Adrenal gland (tissue), 5 donors: ENCODE data around the gene SH3PXD2B.

Experiments used
- CTCF ChIP-seq, 6 experiments: fragments of 450-650 bp in 4 of 6; fragments of 200-600 bp in 2 of 6; sonication (generic) in 1 of 6; IDR thresholded peaks; 1 replicate in 5 of 6; 2 replicates in 1 of 6; pipeline versions ENCODE4 v1.5.1 to v1.8.0; 2016 to 2021; ENCODE audit warnings: antibody characterized with exemption in 6 of 6, mild to moderate bottlenecking in 2 of 6, moderate library complexity in 1 of 6
- POLR2A ChIP-seq, 2 donors: fragments of 450-650 bp; IDR thresholded peaks; one replicate each; pipeline ENCODE4 v1.6.1; 2017; ENCODE audit warnings: antibody characterized with exemption in 2 of 2, mild to moderate bottlenecking in 2 of 2, moderate library complexity in 1 of 2
- donor health status: DM: no; HTN: no; CAD: no.

GRCh38 chr5:172423379-172424110 lies 30.8 kb downstream of the SH3PXD2B start:
- TF ChIP-seq POLR2A (IDR thresholded peaks at IDR 0.05) (no peak), CTCF (IDR thresholded peaks at IDR 0.05) (no peak)
